Neuronal stem cell (in vitro differentiated cells): ENCODE data around the gene PYM1.
A peak's percentile ranks its signal among the peaks of the same experiment; 100 is the strongest.

Source experiments
- DNase-seq: peaks from one replicate; pipeline ENCODE4 v3.0.0-alpha.2; 2013; ENCODE audit warnings: low spot score
- H2AFZ ChIP-seq: one replicate; pipeline ENCODE4 v1.6.1; 2013; ENCODE audit warnings: mild to moderate bottlenecking, low read length, inconsistent platforms
- H2AK5ac ChIP-seq: 2 replicates; pipeline ENCODE4 v1.6.1; 2013; ENCODE audit warnings: low read depth, mild to moderate bottlenecking, inconsistent platforms, low read length, moderate library complexity, mixed read lengths
- H2BK120ac ChIP-seq: 2 replicates; pipeline ENCODE4 v1.6.1; 2013; ENCODE audit warnings: low read depth, mild to moderate bottlenecking, inconsistent platforms, low read length, moderate library complexity, mixed read lengths
- H2BK12ac ChIP-seq: one replicate; pipeline ENCODE4 v1.6.1; 2013; ENCODE audit warnings: low read length, inconsistent platforms
- H2BK15ac ChIP-seq: 2 replicates; pipeline ENCODE4 v1.6.1; 2013; ENCODE audit warnings: mild to moderate bottlenecking, low read length, inconsistent platforms, mixed read lengths
- H2BK5ac ChIP-seq: one replicate; pipeline ENCODE4 v1.6.1; 2013; ENCODE audit warnings: inconsistent platforms, mild to moderate bottlenecking, low read length, moderate library complexity
- H3K14ac ChIP-seq: one replicate; pipeline ENCODE4 v1.6.1; 2013; ENCODE audit warnings: low read length, inconsistent platforms
- H3K18ac ChIP-seq: 2 replicates; pipeline ENCODE4 v1.6.1; 2013; ENCODE audit warnings: low read length, inconsistent platforms
- H3K23ac ChIP-seq: 2 replicates; pipeline ENCODE4 v1.6.1; 2013; ENCODE audit warnings: low read depth, mild to moderate bottlenecking, mixed read lengths, low read length, inconsistent platforms; ENCODE audit not compliant: poor library complexity
- H3K27ac ChIP-seq: replicated peaks from 3 replicates; pipeline ENCODE4 v1.5.1; 2013; ENCODE audit warnings: low read length, inconsistent platforms
- H3K27me3 ChIP-seq, 3 experiments: 2 replicates each; pipeline ENCODE4 v1.6.1; 2013; ENCODE audit warnings: low read length in 3 of 3, mild to moderate bottlenecking in 2 of 3, inconsistent platforms in 1 of 3, low read depth in 1 of 3, mixed read lengths in 1 of 3, moderate library complexity in 1 of 3; ENCODE audit not compliant: control insufficient read depth in 3 of 3, insufficient read depth in 3 of 3
- H3K36me3 ChIP-seq, 2 donors: replicated peaks in 1 of 2; 2 replicates each; pipeline ENCODE4 v1.6.1; 2013; ENCODE audit warnings: low read length in 2 of 2; ENCODE audit not compliant: control insufficient read depth in 2 of 2, insufficient read depth in 2 of 2
- H3K4ac ChIP-seq: 2 replicates; pipeline ENCODE4 v1.6.1; 2013; ENCODE audit warnings: inconsistent platforms, mild to moderate bottlenecking, low read length, moderate library complexity
- H3K4me1 ChIP-seq, 2 donors: 1 replicate in 1 of 2; 2 replicates in 1 of 2; pipeline ENCODE4 v1.6.1; 2013; ENCODE audit warnings: low read length in 2 of 2, low read depth in 1 of 2; ENCODE audit not compliant: control insufficient read depth in 2 of 2, insufficient read depth in 1 of 2
- H3K4me2 ChIP-seq: one replicate; pipeline ENCODE4 v1.6.1; 2013; ENCODE audit warnings: mild to moderate bottlenecking, low read length, inconsistent platforms; ENCODE audit not compliant: insufficient read depth, poor library complexity, severe bottlenecking
- H3K4me3 ChIP-seq, 2 donors: 2 replicates each; pipeline ENCODE4 v1.5.1; 2013; ENCODE audit warnings: low read length in 2 of 2, mild to moderate bottlenecking in 2 of 2, inconsistent platforms in 1 of 2, moderate library complexity in 1 of 2
- H3K79me1 ChIP-seq: one replicate; pipeline ENCODE4 v1.6.1; 2013; ENCODE audit warnings: low read depth, mild to moderate bottlenecking, inconsistent platforms, low read length, moderate library complexity
- H3K9ac ChIP-seq: one replicate; pipeline ENCODE4 v1.6.1; 2013; ENCODE audit warnings: mild to moderate bottlenecking, low read depth, low read length, inconsistent platforms; ENCODE audit not compliant: poor library complexity
- H3K9me3 ChIP-seq, 2 donors: replicated peaks in 1 of 2; 2 replicates each; pipeline versions ENCODE3 to v1.6.1; 2013; ENCODE audit warnings: low read length in 2 of 2, mild to moderate bottlenecking in 2 of 2, inconsistent platforms in 1 of 2, low read depth in 1 of 2, mixed read lengths in 1 of 2, moderate library complexity in 1 of 2; ENCODE audit not compliant: control insufficient read depth in 2 of 2, insufficient read depth in 1 of 2
- H4K8ac ChIP-seq: one replicate; pipeline ENCODE4 v1.6.1; 2013; ENCODE audit warnings: low read depth, mild to moderate bottlenecking, inconsistent platforms, low read length, moderate library complexity
- H4K91ac ChIP-seq: one replicate; pipeline ENCODE4 v1.6.1; 2013; ENCODE audit warnings: low read length, low read depth, mild to moderate bottlenecking, inconsistent platforms; ENCODE audit not compliant: poor library complexity
- WGBS, 2 donors: extraction: QIAGEN DNeasy Blood & Tissue Kit; methylation state at CpG; one replicate each; pipeline ENCODE4 v1.1.7; 2013; ENCODE audit warnings: missing lambda C conversion rate in 2 of 2, mixed read lengths in 1 of 2; ENCODE audit not compliant: insufficient read length in 2 of 2, insufficient replicate concordance in 1 of 2; ENCODE audit errors: extremely low coverage in 2 of 2; 5-methylcytosine and 5-hydroxymethylcytosine counted together

The PYM1 gene

DNA sequence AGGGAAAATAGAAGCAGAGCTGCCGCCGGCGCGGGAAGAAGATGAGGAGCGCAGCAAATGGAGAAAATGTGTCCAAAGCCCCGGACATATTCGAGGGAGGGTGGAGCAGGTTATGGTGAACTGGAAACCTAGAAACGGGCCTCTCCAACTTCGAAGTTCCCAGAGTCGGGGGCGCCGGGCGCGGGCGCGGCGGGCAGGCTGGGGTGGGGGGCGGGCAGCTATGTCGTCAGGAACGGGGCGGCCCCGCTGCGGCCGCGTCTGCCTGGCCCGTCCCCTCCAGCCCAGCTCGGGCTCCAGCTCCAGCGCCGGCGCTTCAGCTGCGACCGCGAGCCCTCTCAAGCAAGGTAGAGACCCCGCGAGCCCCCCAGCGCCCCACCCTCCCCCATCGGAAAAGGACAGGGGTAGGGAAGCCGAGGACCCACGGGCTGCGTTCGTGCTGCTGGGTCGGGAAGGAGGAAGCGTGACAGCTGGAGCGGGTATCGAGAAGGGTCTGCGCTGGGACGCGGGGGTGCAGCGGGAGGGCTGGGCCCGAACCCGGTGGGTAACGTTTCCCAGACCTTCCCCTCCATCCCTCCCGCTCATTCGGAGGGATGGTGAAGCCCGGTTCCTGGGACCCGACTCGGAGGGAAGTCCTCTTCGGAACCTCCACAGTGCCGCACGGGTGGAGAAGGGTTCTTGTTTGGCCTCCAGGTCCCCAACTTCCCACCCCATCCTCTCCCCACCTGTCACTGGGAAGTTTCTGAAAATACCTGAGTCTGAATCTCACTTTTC, 4.3 kb upstream of the PYM1 start:
- Histone ChIP-seq H2BK12ac (no peak overlapping the region), H3K9me3 (no peaks in the 10 kb centered on the region), H3K36me3 (no peaks in the 10 kb centered on the region), H3K27ac (no peak overlapping the region), H2AK5ac (no peak overlapping the region), H2BK15ac (peak overlapping the region; percentile 31), H3K4ac (no peak overlapping the region), H3K23ac (peak overlapping the region; percentile 60), H3K4me3 (peak overlapping the region; percentile 58 to 81), H2BK5ac (no peak overlapping the region), H3K14ac (no peak overlapping the region), H3K27me3 (peaks cover 4 to 47% (median 20%) of the 10 kb centered on the region in 3 experiments), H4K8ac (no peak overlapping the region), H3K18ac (peak overlapping the region; percentile 55), H4K91ac (no peak overlapping the region), H3K9ac (peak overlapping the region; percentile 71), H3K79me1 (no peaks in the 10 kb centered on the region), H3K4me2 (peak overlapping the region; percentile 80), H2AFZ (peak overlapping the region; percentile 88), H2BK120ac (no peak overlapping the region), H3K4me1 (peaks cover 9 to 16% of the 10 kb centered on the region in 2 donors)
- WGBS, 2 donors: no CpG with 5 or more reads among the region's 60 CpGs
- DNase-seq: no peak

DNA sequence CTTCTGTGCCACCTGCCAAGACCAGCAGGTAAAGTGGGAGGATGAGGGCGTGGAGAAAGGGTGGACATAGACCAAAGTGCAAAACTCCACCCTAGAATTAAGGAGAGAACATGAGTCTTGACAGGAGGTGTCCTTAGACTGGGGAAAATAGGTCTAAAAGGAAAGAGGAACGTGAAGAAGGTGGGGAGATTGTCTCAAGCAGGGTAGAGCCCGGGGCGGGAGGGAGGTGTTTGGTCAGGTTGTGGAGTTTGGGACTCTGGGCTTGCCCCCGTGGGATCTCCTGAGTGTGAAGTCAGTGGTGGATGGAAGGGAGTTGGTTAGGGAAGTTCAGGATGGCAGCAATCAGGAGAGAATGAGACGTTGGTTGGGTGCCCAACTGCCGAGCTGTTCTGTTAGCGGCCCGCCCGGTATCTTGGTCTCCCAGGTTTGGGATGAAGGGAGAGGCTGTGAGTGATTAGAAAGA, 3.7 kb upstream of the PYM1 start:
- Histone ChIP-seq H2BK5ac (no peak overlapping the region), H3K18ac (peak overlapping the region; percentile 49), H4K8ac (no peak overlapping the region), H3K14ac (no peak overlapping the region), H3K4me2 (peak overlapping the region; percentile 80), H3K9me3 (no peaks in the 10 kb centered on the region), H3K4me1 (peaks cover 9 to 16% of the 10 kb centered on the region in 2 donors), H3K27me3 (peaks cover 4 to 44% (median 20%) of the 10 kb centered on the region in 3 experiments), H2AK5ac (no peak overlapping the region), H3K79me1 (no peaks in the 10 kb centered on the region), H2BK12ac (no peak overlapping the region), H3K9ac (no peak overlapping the region), H3K4me3 (peak overlapping the region; percentile 58), H4K91ac (no peak overlapping the region), H2BK120ac (no peak overlapping the region), H3K27ac (no peak overlapping the region), H3K23ac (no peak overlapping the region), H3K36me3 (no peaks in the 10 kb centered on the region), H2BK15ac (peak overlapping the region; percentile 4), H3K4ac (no peak overlapping the region), H2AFZ (peak overlapping the region; percentile 88)
- WGBS, 2 donors: no CpG with 5 or more reads among the region's 10 CpGs
- DNase-seq: no peak

DNA sequence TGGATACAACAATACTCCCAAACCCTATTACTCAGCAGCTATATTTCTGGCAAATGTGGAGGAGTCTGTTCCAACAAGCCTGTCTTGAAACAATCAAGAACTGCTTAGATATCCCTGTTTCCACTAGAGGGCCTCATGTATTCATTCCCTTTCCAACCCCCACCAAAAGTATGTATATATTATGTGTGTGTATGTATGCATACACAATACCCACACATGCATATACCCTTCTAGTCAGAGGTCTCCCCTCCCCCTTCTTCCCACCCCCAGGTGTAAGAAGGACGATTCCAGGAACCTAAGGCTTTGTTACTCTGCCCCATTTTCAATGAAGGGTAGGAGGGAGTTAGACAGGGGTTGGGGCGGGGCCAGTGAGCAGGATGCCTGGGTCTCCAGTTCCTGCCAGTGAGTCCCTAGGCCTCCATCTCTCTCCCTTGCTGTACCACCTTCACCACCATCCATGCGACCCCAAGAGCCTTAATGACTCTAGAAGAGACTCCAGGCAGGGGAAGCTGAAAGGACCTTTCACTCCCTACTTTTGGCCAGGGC, 3.1 kb upstream of the PYM1 start, which contains the start of gene DGKA:
Gene DGKA (plus strand): TSS at position 392 of the 546 bp plus-strand sequence. CDS start 5,342 bp downstream, outside the sequence.
- peaks cover 13 to 21% of the 10 kb centered on the region in 2 donors for H3K4me1 ChIP-seq
- H3K9me3 ChIP-seq: no peaks in the 10 kb centered on the region
- H3K14ac ChIP-seq: no peak within 1 kb of the TSS
- H2BK15ac ChIP-seq: peak within 1 kb of the TSS; percentile 31
- H3K4me3 ChIP-seq: peak within 1 kb of the TSS; percentile 58 to 81
- no peak within 1 kb of the TSS for H2BK120ac ChIP-seq
- no CpG with 5 or more reads among the region's 3 CpGs for WGBS, 2 donors
- peak within 1 kb of the TSS; percentile 88 for H2AFZ ChIP-seq
- no peak within 1 kb of the TSS for H2BK5ac ChIP-seq
- H4K91ac ChIP-seq: no peak within 1 kb of the TSS
- H3K36me3 ChIP-seq: peaks cover under 1 to 4% of the 10 kb centered on the region in 2 donors
- peak within 1 kb of the TSS; percentile 71 for H3K9ac ChIP-seq
- no peak within 1 kb of the TSS for H3K23ac ChIP-seq
- H4K8ac ChIP-seq: no peak within 1 kb of the TSS
- DNase-seq: no peak
- H3K4me2 ChIP-seq: peak within 1 kb of the TSS; percentile 80
- no peak within 1 kb of the TSS for H2AK5ac ChIP-seq
- H3K27me3 ChIP-seq: peaks cover 4 to 42% (median 20%) of the 10 kb centered on the region in 3 experiments
- H3K79me1 ChIP-seq: no peaks in the 10 kb centered on the region
- H3K4ac ChIP-seq: no peak within 1 kb of the TSS
- H3K27ac ChIP-seq: no peak within 1 kb of the TSS
- no peak within 1 kb of the TSS for H2BK12ac ChIP-seq
- H3K18ac ChIP-seq: peak within 1 kb of the TSS; percentile 55

- no peak overlapping the region for H3K23ac ChIP-seq
- WGBS, 2 donors: no CpG with 5 or more reads among the region's 8 CpGs
- H3K4me2 ChIP-seq: no peak overlapping the region
- H3K4me3 ChIP-seq: no peak overlapping the region
- H2BK120ac ChIP-seq: no peak overlapping the region
- no peak overlapping the region for H2BK15ac ChIP-seq
- H3K27me3 ChIP-seq: peaks cover 4 to 28% (median 20%) of the 10 kb centered on the region in 3 experiments
- no peak for DNase-seq
- no peak overlapping the region for H2BK12ac ChIP-seq
- no peak overlapping the region for H4K8ac ChIP-seq
- H2AFZ ChIP-seq: no peak overlapping the region
- no peaks in the 10 kb centered on the region for H3K9me3 ChIP-seq
- no peak overlapping the region for H3K9ac ChIP-seq
- peaks cover 5 to 18% of the 10 kb centered on the region in 2 donors for H3K36me3 ChIP-seq
- H2BK5ac ChIP-seq: no peak overlapping the region
- no peak overlapping the region for H2AK5ac ChIP-seq
- H3K18ac ChIP-seq: no peak overlapping the region
- H3K4ac ChIP-seq: no peak overlapping the region
- H3K4me1 ChIP-seq: peaks cover 14 to 25% of the 10 kb centered on the region in 2 donors
- H3K27ac ChIP-seq: no peak overlapping the region
- no peak overlapping the region for H3K14ac ChIP-seq
- no peak overlapping the region for H4K91ac ChIP-seq
- no peaks in the 10 kb centered on the region for H3K79me1 ChIP-seq
Measured at GRCh38 chr12:55929306-55929791, 1.7 kb upstream of the PYM1 start.
